Caco-2 (cell line): ENCODE measurements around the gene XXYLT1. TPM values are rescaled to one million over a fixed set of nuclear protein-coding genes. Genes with fewer than 3 reads are reported as not detected.
"Not testable (repeated sequence)": the region's sequence is repeated elsewhere in the genome, so short reads cannot be mapped to it uniquely, and the experiment has no call there.

Source experiments
- BruUV-seq: library from RNA; stranded (reverse); fragments of 400-500 nt; replicated peaks from 2 replicates; lab custom pipeline; 2021; lab: Mats Ljungman, UMichigan
- CTCF ChIA-PET: fragments of 300-600 bp; sonication (Branson Sonifier 250); formaldehyde crosslinking; loops from one replicate; lab custom pipeline; 2022; ENCODE audit warnings: antibody characterized with exemption; lab: Charles Lee
- POLR2A ChIA-PET: fragments of 300-600 bp; sonication (Branson Sonifier 250); formaldehyde crosslinking; loops from one replicate; lab custom pipeline; 2022; ENCODE audit warnings: antibody characterized with exemption; lab: Charles Lee
- DNase-seq, 2 experiments: peaks; one replicate each; pipeline versions ENCODE4 v3.0.0 to v3.0.0-alpha.2; 2020 to 2022
- H3K27me3 ChIP-seq: replicated peaks from 2 replicates; pipeline ENCODE4 v1.6.0; 2011; ENCODE audit warnings: low read length; ENCODE audit not compliant: control insufficient read depth, insufficient read depth
- H3K36me3 ChIP-seq: 2 replicates; pipeline ENCODE4 v1.5.1; 2011; ENCODE audit warnings: low read length; ENCODE audit not compliant: control insufficient read depth, insufficient read depth
- H3K4me1 ChIP-seq: fragments of 250-450 bp; sonication (Bioruptor Pico); 2 replicates; pipeline ENCODE4 v1.5.1; 2020; ENCODE audit warnings: mild to moderate bottlenecking
- H3K4me3 ChIP-seq: 2 replicates; pipeline ENCODE4 v1.5.1; 2011; ENCODE audit warnings: low read depth, mild to moderate bottlenecking, control low read depth, low read length
- H3K9me3 ChIP-seq: fragments of 250-450 bp; sonication (Bioruptor Pico); 2 replicates; pipeline ENCODE4 v1.5.1; 2020; ENCODE audit warnings: mild to moderate bottlenecking, moderate library complexity
- H3K27ac Mint-ChIP-seq: one replicate; pipeline ENCODE4 v1.8.0; 2022; ENCODE audit warnings: mixed read lengths; ENCODE audit not compliant: unreplicated experiment
- H3K27me3 Mint-ChIP-seq: one replicate; pipeline ENCODE4 v1.8.0; 2022; ENCODE audit warnings: mixed read lengths; ENCODE audit not compliant: insufficient read depth, unreplicated experiment
- H3K36me3 Mint-ChIP-seq: one replicate; pipeline ENCODE4 v1.8.0; 2022; ENCODE audit warnings: mild to moderate bottlenecking, mixed read lengths; ENCODE audit not compliant: insufficient read depth, unreplicated experiment
- H3K4me1 Mint-ChIP-seq: one replicate; pipeline ENCODE4 v1.8.0; 2022; ENCODE audit warnings: low read depth, mixed read lengths; ENCODE audit not compliant: unreplicated experiment
- H3K4me3 Mint-ChIP-seq: one replicate; pipeline ENCODE4 v1.8.0; 2022; ENCODE audit warnings: mild to moderate bottlenecking, moderate library complexity, mixed read lengths; ENCODE audit not compliant: unreplicated experiment
- H3K9me3 Mint-ChIP-seq: one replicate; pipeline ENCODE4 v1.8.0; 2022; ENCODE audit warnings: mixed read lengths; ENCODE audit not compliant: unreplicated experiment
- CTCF ChIP-seq, 2 experiments: fragments of 200-600 bp in 1 of 2; IDR thresholded peaks; 1 replicate in 1 of 2; 2 replicates in 1 of 2; pipeline versions ENCODE4 v1.5.1 to v1.8.0; 2011 to 2022; ENCODE audit warnings: antibody characterized with exemption in 1 of 2, control low read depth in 1 of 2, inconsistent platforms in 1 of 2, low read depth in 1 of 2, low read length in 1 of 2, mild to moderate bottlenecking in 1 of 2, moderate library complexity in 1 of 2; ENCODE audit not compliant: insufficient read depth in 1 of 2, severe bottlenecking in 1 of 2, unreplicated experiment in 1 of 2
- intact Hi-C: fragments of 100-400 bp; cut with micrococcal nuclease; formaldehyde crosslinking; loops from one replicate; pipeline ENCODE4 v1.10.0; 2022; ENCODE audit not compliant: unreplicated experiment
- total RNA-seq: library from RNA; stranded (reverse); gene quantifications from 2 replicates; pipeline ENCODE4 v1.2.3, GENCODE V29; 2022

Gene XXYLT1
- total RNA-seq, 1 experiment from 2014 or later = 14.2 TPM

GRCh38 chr3:195297446-195297845, 26.5 kb upstream of the XXYLT1 start:
- CTCF ChIA-PET = interaction anchor here (1.3 kb wide), 1 partner anchor 26 kb away, joined by 4 read pairs; the partner anchor contains the start of gene XXYLT1
- DNase-seq = no peak
- no peak for TF ChIP-seq CTCF (IDR thresholded peaks at IDR 0.05; ENCODE audit: insufficient read depth in 1 of 2, low read depth in 1 of 2, low read length in 1 of 2, severe bottlenecking in 1 of 2, unreplicated experiment in 1 of 2)
- Mint-ChIP-seq H3K36me3 (peaks cover 29% of the 10 kb centered on the region), H3K27ac (peak overlapping the region; percentile 12), H3K4me1 (peaks cover 12% of the 10 kb centered on the region), H3K27me3 (no peaks in the 10 kb centered on the region), H3K4me3 (no peak overlapping the region), H3K9me3 (peaks cover 4% of the 10 kb centered on the region)
- Histone ChIP-seq H3K9me3 (no peaks in the 10 kb centered on the region), H3K36me3 (no peaks in the 10 kb centered on the region), H3K4me3 (no peak overlapping the region), H3K27me3 (no peaks in the 10 kb centered on the region), H3K4me1 (peaks cover 12% of the 10 kb centered on the region)
- POLR2A ChIA-PET = interaction anchor here (0.6 to 1.0 kb wide), 2 partner anchors 11 to 142 kb away, joined by 3 read pairs; no protein-coding TSS in a partner anchor
- BruUV-seq = no TSS peak
- intact Hi-C loops = loop anchor here (1.0 kb wide), 1 partner anchor 12 kb away; no protein-coding TSS in a partner anchor

- CTCF ChIA-PET = interaction anchor here (1.3 kb wide), 1 partner anchor 25 kb away, joined by 4 read pairs; the partner anchor contains the start of gene XXYLT1
- H3K27me3 ChIP-seq = no peaks in the 10 kb centered on the region
- H3K4me3 Mint-ChIP-seq = no peak overlapping the region
- no peak for DNase-seq
- no peaks in the 10 kb centered on the region for H3K9me3 Mint-ChIP-seq
- no peaks in the 10 kb centered on the region for H3K36me3 ChIP-seq
- no peak for TF ChIP-seq CTCF (IDR thresholded peaks at IDR 0.05; ENCODE audit: insufficient read depth in 1 of 2, low read depth in 1 of 2, low read length in 1 of 2, severe bottlenecking in 1 of 2, unreplicated experiment in 1 of 2)
- POLR2A ChIA-PET = no interaction called here
- no peaks in the 10 kb centered on the region for H3K27me3 Mint-ChIP-seq
- no peaks in the 10 kb centered on the region for H3K9me3 ChIP-seq
- no peak overlapping the region for H3K27ac Mint-ChIP-seq
- H3K4me3 ChIP-seq = no peak overlapping the region
- H3K4me1 Mint-ChIP-seq = peaks cover 12% of the 10 kb centered on the region
- H3K36me3 Mint-ChIP-seq = peaks cover 29% of the 10 kb centered on the region
- BruUV-seq = no TSS peak
- intact Hi-C loops = loop anchor here (1.0 kb wide), 1 partner anchor 11 kb away; no protein-coding TSS in a partner anchor
- peaks cover 12% of the 10 kb centered on the region for H3K4me1 ChIP-seq
Observed at GRCh38 chr3:195296662-195297061, 25.7 kb upstream of the XXYLT1 start.

GRCh38 chr3:195291121-195291520, 20.2 kb upstream of the XXYLT1 start:
- BruUV-seq = no TSS peak
- Histone ChIP-seq H3K9me3 (0 out of 2 replicates have a peak, but pooled peaks cover 3% of the 10 kb centered on the region), H3K36me3 (0 out of 2 replicates have a peak, but pooled peaks cover 1% of the 10 kb centered on the region), H3K27me3 (no peaks in the 10 kb centered on the region), H3K4me1 (peaks cover 15% of the 10 kb centered on the region), H3K4me3 (no peak overlapping the region)
- no peaks in the 10 kb centered on the region for H3K27me3 Mint-ChIP-seq
- no peak for TF ChIP-seq CTCF (IDR thresholded peaks at IDR 0.05; ENCODE audit: insufficient read depth in 1 of 2, low read depth in 1 of 2, low read length in 1 of 2, severe bottlenecking in 1 of 2, unreplicated experiment in 1 of 2)
- intact Hi-C loops = no loop called here
- H3K9me3 Mint-ChIP-seq = no peaks in the 10 kb centered on the region
- no peak overlapping the region for H3K27ac Mint-ChIP-seq
- H3K4me1 Mint-ChIP-seq = peaks cover 10% of the 10 kb centered on the region
- POLR2A ChIA-PET = no interaction called here
- H3K4me3 Mint-ChIP-seq = no peak overlapping the region
- H3K36me3 Mint-ChIP-seq = peaks cover 37% of the 10 kb centered on the region
- CTCF ChIA-PET = no interaction called here
- DNase-seq = no peak

GRCh38 chr3:195290643-195291042, 19.7 kb upstream of the XXYLT1 start:
- H3K9me3 Mint-ChIP-seq, H3K4me3 Mint-ChIP-seq, POLR2A ChIA-PET, intact Hi-C loops, CTCF ChIA-PET, H3K27me3 Mint-ChIP-seq, H3K9me3 ChIP-seq, DNase-seq, H3K4me3 ChIP-seq, H3K27ac Mint-ChIP-seq, H3K27me3 ChIP-seq, H3K36me3 ChIP-seq, BruUV-seq: not testable (repeated sequence)
- Mint-ChIP-seq H3K36me3 (peaks cover 33% of the 10 kb centered on the region), H3K4me1 (peaks cover 11% of the 10 kb centered on the region)
- H3K4me1 ChIP-seq = peaks cover 19% of the 10 kb centered on the region
